NB4 (cell line): Measurements from ENCODE around the gene TMEM220.

Experiments used
- CTCF ChIP-seq: IDR thresholded peaks from one replicate; pipeline ENCODE4 v1.5.1; 2012; ENCODE audit warnings: low read depth, low read length
- MAX ChIP-seq: IDR thresholded peaks from 2 replicates; pipeline ENCODE4 v1.6.1; 2011; ENCODE audit warnings: low read depth, low read length
- POLR2A ChIP-seq: IDR thresholded peaks from 2 replicates; pipeline ENCODE4 v1.6.1; 2011; ENCODE audit warnings: mild to moderate bottlenecking; ENCODE audit not compliant: insufficient read length; ENCODE audit errors: extremely low read depth

- TF ChIP-seq CTCF (no peak), POLR2A (no peak), MAX (no peak)
Observed at GRCh38 chr17:10744501-10745000, 14.7 kb upstream of the TMEM220 start.
